NK-92 treated with Interleukin-12 subunit alpha and Interleukin-12 subunit beta, amount 100 ng/mL, for 24 hours (cell line): ENCODE results near the gene CAMK2G.

ENCODE experiments used
- DNase-seq: peaks from one replicate; lab custom pipeline; 2025; lab: John Stamatoyannopoulos, UW

Gene CAMK2G

GRCh38 chr10:73771722-73772280 is 102.6 kb downstream of the CAMK2G start:
- no peak for DNase-seq

- no peak for DNase-seq
These were observed 105.0 kb downstream of the CAMK2G start for GRCh38 chr10:73769396-73769795.

DNA sequence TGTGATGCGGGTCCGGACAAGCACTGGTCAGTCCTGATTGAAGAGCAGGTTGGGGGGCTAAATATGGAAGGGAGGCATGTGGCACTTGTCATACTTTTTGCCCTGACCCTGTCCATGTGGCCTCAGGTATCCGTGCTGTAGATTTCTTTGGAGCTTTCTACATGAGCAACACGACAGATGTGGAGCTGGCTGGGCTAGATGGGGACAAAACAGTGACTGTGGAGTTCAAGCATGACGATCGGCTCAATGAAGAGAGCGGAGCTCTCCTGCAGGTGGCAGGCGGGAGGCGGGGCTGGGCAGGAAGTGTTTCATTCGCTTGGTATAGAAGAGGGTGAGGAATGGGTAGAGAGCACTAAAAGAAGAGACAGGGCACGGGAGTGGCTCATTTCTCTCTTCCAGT is 105.5 kb downstream of the CAMK2G start:
- DNase-seq, result no peak

DNA sequence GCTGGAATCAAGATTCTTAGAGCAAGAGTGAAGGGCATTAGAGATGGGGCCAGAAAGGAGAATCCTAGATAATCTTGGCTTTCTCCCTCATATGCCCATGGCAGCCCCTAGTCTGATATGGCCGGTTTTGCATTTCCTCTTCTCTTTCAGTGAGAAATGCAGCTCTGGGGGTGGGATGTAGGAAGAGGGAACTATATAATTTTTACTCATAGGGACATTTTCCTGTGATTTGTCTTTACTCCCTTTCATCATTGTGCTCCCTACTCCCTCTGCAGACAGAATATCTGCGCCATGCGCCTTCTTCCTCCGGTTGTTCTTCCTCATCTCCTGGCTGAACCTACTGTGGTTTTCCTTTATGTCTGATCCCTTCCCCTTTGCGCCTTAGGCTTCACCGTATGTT is 109.3 kb downstream of the CAMK2G start:
- no peak for DNase-seq

DNA sequence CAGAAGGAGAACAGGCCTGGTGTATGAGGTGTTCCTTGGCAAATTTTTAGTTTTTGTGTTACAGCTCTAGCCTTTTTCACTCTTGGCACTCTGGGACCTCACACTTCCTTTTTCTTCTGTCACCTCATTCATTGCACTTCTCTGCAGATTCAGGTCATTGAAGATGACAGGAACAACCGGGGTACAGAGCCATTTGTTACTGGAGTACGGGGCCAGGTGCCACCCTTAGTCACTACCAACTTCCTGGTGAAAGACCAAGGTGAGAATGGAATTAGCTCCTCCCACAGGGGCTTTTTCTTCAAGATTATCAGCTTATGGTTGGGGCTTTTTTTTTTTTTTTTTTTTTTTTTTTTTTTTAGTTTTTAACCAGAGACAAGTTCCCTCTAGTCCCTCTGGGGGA is 111.0 kb downstream of the CAMK2G start:
- DNase-seq, result no peak

DNA sequence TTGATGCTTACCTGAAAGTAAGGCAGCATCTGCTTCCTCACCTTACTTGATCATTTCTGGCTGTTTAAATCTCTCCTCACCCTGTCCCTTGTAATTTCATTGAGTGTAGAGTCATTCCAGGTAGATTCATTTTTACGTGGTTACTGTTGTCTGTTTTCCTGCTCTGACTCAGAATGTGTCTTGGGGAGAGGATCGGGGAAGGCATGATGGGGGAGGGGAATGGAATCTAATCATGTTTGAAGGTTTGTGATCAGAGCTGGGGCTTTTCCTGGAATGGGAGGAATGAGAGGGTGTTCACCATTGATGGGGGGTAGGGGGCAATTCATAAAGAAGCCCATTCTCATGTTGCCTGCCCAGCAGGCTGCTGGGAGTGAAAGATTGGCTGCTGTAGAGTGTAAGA is 111.4 kb downstream of the CAMK2G start:
- DNase-seq, result no peak
